B cell (primary cell): ENCODE data around the gene TNFRSF12A. TPM values are rescaled to one million over a fixed set of nuclear protein-coding genes. Genes with fewer than 3 reads are reported as not detected.
A peak's percentile ranks its signal among the peaks of the same experiment; 100 is the strongest.

Source experiments
- ATAC-seq: fragments of 200-7000 bp; cut with Tn5 transposase; one replicate; pipeline ENCODE4 v1.10.0; 2021; ENCODE audit warnings: low read depth, mild to moderate bottlenecking, moderate number of reproducible peaks, moderate library complexity
- CTCF ChIA-PET: fragments of 350-600 bp; sonication (Branson Sonifier 250); formaldehyde crosslinking; loops from one replicate; lab custom pipeline; 2021; ENCODE audit warnings: antibody characterized with exemption, inconsistent platforms; lab: Charles Lee
- POLR2A ChIA-PET: fragments of 350-600 bp; sonication (Branson Sonifier 250); formaldehyde crosslinking; loops from one replicate; lab custom pipeline; 2021; ENCODE audit warnings: antibody characterized with exemption; lab: Charles Lee
- DNase-seq: peaks from one replicate; pipeline ENCODE4 v3.0.0; 2013
- H2AFZ ChIP-seq: 2 replicates; pipeline ENCODE4 v1.6.1; 2012; ENCODE audit warnings: mild to moderate bottlenecking, low read depth, low read length; ENCODE audit not compliant: insufficient read depth, poor library complexity, severe bottlenecking
- H3K27ac ChIP-seq, 2 donors: 1 replicate in 1 of 2; 2 replicates in 1 of 2; pipeline ENCODE4 v1.5.1; 2012 to 2013; ENCODE audit warnings: low read length in 2 of 2, mild to moderate bottlenecking in 2 of 2, moderate library complexity in 1 of 2
- H3K27me3 ChIP-seq, 4 experiments: fragments of 200-600 bp in 1 of 4; sonication (generic) in 1 of 4; replicated peaks in 1 of 4; 1 replicate in 2 of 4; 2 replicates in 2 of 4; pipeline versions ENCODE4 v1.6.1 to v1.7.0; 2013 to 2016; ENCODE audit warnings: low read length in 3 of 4, mild to moderate bottlenecking in 2 of 4, mixed read lengths in 1 of 4, moderate library complexity in 1 of 4; ENCODE audit not compliant: insufficient read depth in 4 of 4, control insufficient read depth in 3 of 4; ENCODE audit errors: control extremely low read depth in 1 of 4
- H3K36me3 ChIP-seq, 2 experiments: replicated peaks in 1 of 2; 1 replicate in 1 of 2; 2 replicates in 1 of 2; pipeline versions ENCODE4 v1.6.1 to v1.7.1; 2013; ENCODE audit warnings: low read length in 1 of 2; ENCODE audit not compliant: insufficient read depth in 2 of 2, control insufficient read depth in 1 of 2; ENCODE audit errors: control extremely low read depth in 1 of 2, extremely low read depth in 1 of 2
- H3K4me1 ChIP-seq, 2 donors: fragments of 200-600 bp in 1 of 2; sonication (generic) in 1 of 2; 1 replicate in 1 of 2; 2 replicates in 1 of 2; pipeline versions ENCODE4 v1.5.1 to v1.6.1; 2013 to 2017; ENCODE audit warnings: low read length in 2 of 2; ENCODE audit not compliant: control insufficient read depth in 2 of 2, insufficient read depth in 2 of 2
- H3K4me2 ChIP-seq: replicated peaks from 2 replicates; pipeline ENCODE3; 2012; ENCODE audit warnings: mild to moderate bottlenecking, low read depth, low read length; ENCODE audit not compliant: poor library complexity, severe bottlenecking
- H3K4me3 ChIP-seq, 5 experiments: fragments of 200-600 bp in 1 of 5; sonication (generic) in 1 of 5; 1 replicate in 3 of 5; 2 replicates in 2 of 5; pipeline versions ENCODE4 v1.5.1 to v1.7.0; 2011 to 2016; ENCODE audit warnings: low read length in 4 of 5, mild to moderate bottlenecking in 4 of 5, low read depth in 2 of 5, control low read depth in 1 of 5, moderate library complexity in 1 of 5; ENCODE audit not compliant: insufficient read depth in 1 of 5; ENCODE audit errors: control extremely low read depth in 1 of 5, extremely low read depth in 1 of 5
- H3K79me2 ChIP-seq: fragments of 200-600 bp; sonication (generic); one replicate; pipeline ENCODE4 v1.6.0; 2016; ENCODE audit warnings: low read length; ENCODE audit not compliant: control insufficient read depth, insufficient read depth
- H3K9ac ChIP-seq: fragments of 200-600 bp; sonication (generic); 2 replicates; pipeline ENCODE4 v1.6.1; 2017; ENCODE audit warnings: mild to moderate bottlenecking, low read length, moderate library complexity
- H3K9me3 ChIP-seq, 3 donors: one replicate each; pipeline versions ENCODE4 v1.6.1 to v1.7.1; 2013; ENCODE audit warnings: low read length in 2 of 3; ENCODE audit not compliant: control insufficient read depth in 2 of 3, insufficient read depth in 1 of 3; ENCODE audit errors: control extremely low read depth in 1 of 3
- H4K20me1 ChIP-seq: 2 replicates; pipeline ENCODE4 v1.6.0; 2012; ENCODE audit warnings: mild to moderate bottlenecking, low read length; ENCODE audit not compliant: insufficient read depth, control insufficient read depth, poor library complexity, severe bottlenecking
- H3K27ac Mint-ChIP-seq: one replicate; pipeline ENCODE4 v1.8.0; 2021; ENCODE audit warnings: mixed read lengths
- H3K27me3 Mint-ChIP-seq: one replicate; pipeline ENCODE4 v1.8.0; 2021; ENCODE audit warnings: mixed read lengths
- H3K4me1 Mint-ChIP-seq: one replicate; pipeline ENCODE4 v1.8.0; 2021; ENCODE audit warnings: mixed read lengths
- H3K4me3 Mint-ChIP-seq: one replicate; pipeline ENCODE4 v1.8.0; 2021; ENCODE audit warnings: mixed read lengths
- H3K9me3 Mint-ChIP-seq: one replicate; pipeline ENCODE4 v1.8.0; 2022; ENCODE audit warnings: mixed read lengths; ENCODE audit not compliant: insufficient read depth
- EZH2 ChIP-seq: IDR thresholded peaks from 2 replicates; pipeline ENCODE4 v1.6.1; 2012; ENCODE audit warnings: borderline replicate concordance, low read depth, mild to moderate bottlenecking, moderate library complexity, low read length; ENCODE audit not compliant: insufficient read depth, poor library complexity, severe bottlenecking
- WGBS: methylation state at CpG from one replicate; pipeline ENCODE4 v1.1.5; 2013; ENCODE audit warnings: missing lambda C conversion rate; ENCODE audit not compliant: insufficient coverage; 5-methylcytosine and 5-hydroxymethylcytosine counted together
- intact Hi-C: fragments of 100-400 bp; cut with micrococcal nuclease; formaldehyde crosslinking; loops from one replicate; pipeline ENCODE4 v1.10.0; 2022
- polyA plus RNA-seq: library from polyadenylated mRNA; depleted of rRNA; stranded (reverse); fragments of >200 nt; gene quantifications from 2 replicates; pipeline ENCODE4 v1.2.3, GENCODE V29; 2012
- total RNA-seq, 2 donors: library from RNA; stranded (reverse); fragments of 120-200 nt in 1 of 2; gene quantifications; 1 replicate in 1 of 2; 2 replicates in 1 of 2; pipeline versions ENCODE4 v1.2.3 to v1.2.4, GENCODE V29; 2013 to 2022
- TF ChIP-seq, protein P1 (sequence below): fragments of 200-600 bp; IDR thresholded peaks from one replicate; pipeline ENCODE4 v1.8.0; 2022; ENCODE audit warnings: antibody characterized with exemption, mild to moderate bottlenecking

Gene TNFRSF12A
- total and polyA plus RNA-seq, 2 donors (not counting 1 experiment from before 2014, with no cell fraction given): 0.61 to 1.3 TPM

GRCh38 chr16:3029491-3030221 lies 9.5 kb downstream of the TNFRSF12A start:
- peaks cover 0 to 18% of the 10 kb centered on the region in 2 experiments for H3K36me3 ChIP-seq
- H3K9me3 Mint-ChIP-seq: no peaks in the 10 kb centered on the region
- ChIA-PET CTCF (interaction anchor here (0.7 to 8.9 kb wide), 11 partner anchors 8 to 133 kb away, joined by 3 to 213 read pairs (median 10); partner anchors contain the start of genes CLDN9 and TNFRSF12A), POLR2A (interaction anchor here (0.6 to 2.3 kb wide), 2 partner anchors 27 to 100 kb away, joined by 3 to 10 read pairs; no protein-coding TSS in a partner anchor)
- H3K4me3 ChIP-seq: no peak overlapping the region
- TF ChIP-seq, protein P1, sequence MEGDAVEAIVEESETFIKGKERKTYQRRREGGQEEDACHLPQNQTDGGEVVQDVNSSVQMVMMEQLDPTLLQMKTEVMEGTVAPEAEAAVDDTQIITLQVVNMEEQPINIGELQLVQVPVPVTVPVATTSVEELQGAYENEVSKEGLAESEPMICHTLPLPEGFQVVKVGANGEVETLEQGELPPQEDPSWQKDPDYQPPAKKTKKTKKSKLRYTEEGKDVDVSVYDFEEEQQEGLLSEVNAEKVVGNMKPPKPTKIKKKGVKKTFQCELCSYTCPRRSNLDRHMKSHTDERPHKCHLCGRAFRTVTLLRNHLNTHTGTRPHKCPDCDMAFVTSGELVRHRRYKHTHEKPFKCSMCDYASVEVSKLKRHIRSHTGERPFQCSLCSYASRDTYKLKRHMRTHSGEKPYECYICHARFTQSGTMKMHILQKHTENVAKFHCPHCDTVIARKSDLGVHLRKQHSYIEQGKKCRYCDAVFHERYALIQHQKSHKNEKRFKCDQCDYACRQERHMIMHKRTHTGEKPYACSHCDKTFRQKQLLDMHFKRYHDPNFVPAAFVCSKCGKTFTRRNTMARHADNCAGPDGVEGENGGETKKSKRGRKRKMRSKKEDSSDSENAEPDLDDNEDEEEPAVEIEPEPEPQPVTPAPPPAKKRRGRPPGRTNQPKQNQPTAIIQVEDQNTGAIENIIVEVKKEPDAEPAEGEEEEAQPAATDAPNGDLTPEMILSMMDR: no peak
- TF ChIP-seq EZH2: no peak
- H3K4me1 ChIP-seq: peaks cover 25 to 28% of the 10 kb centered on the region in 2 donors
- H3K9me3 ChIP-seq: peaks cover 0 to 17% (median 0%) of the 10 kb centered on the region in 3 donors
- H3K27ac ChIP-seq: no peak overlapping the region
- peak overlapping the region; percentile 35 for H3K4me3 Mint-ChIP-seq
- H3K79me2 ChIP-seq: peaks cover 15% of the 10 kb centered on the region
- intact Hi-C loops: loop anchor here (2.0 to 10.0 kb wide), 3 partner anchors 29 to 1725 kb away; partner anchors contain the start of genes UBE2I and ZNF263
- DNase-seq (peak; percentile 54), ATAC-seq (no peak)
- H3K27me3 ChIP-seq: peaks cover 0 to 58% (median 27%) of the 10 kb centered on the region in 4 experiments
- no peak overlapping the region for H3K9ac ChIP-seq
- H4K20me1 ChIP-seq: peaks cover 47% of the 10 kb centered on the region
- H3K4me1 Mint-ChIP-seq: peaks cover 20% of the 10 kb centered on the region
- peaks cover 39% of the 10 kb centered on the region for H3K27me3 Mint-ChIP-seq
- peak overlapping the region; percentile 57 for H3K4me2 ChIP-seq
- H3K27ac Mint-ChIP-seq: no peak overlapping the region
- peak overlapping the region; percentile 14 for H2AFZ ChIP-seq
- 10% methylated on average over 59 of the region's 59 CpGs for WGBS
